HepG2 (cell line): ENCODE results near the gene TOR1AIP1. TPM values are rescaled to one million over a fixed set of nuclear protein-coding genes. Genes with fewer than 3 reads are reported as not detected.

Source experiments
- ETV5 ChIP-seq: IDR thresholded peaks from 2 replicates; pipeline ENCODE4 v1.6.1; 2018; ENCODE audit warnings: missing biosample characterization, missing genetic modification reagents, inconsistent platforms, borderline replicate concordance
- HOXA5 ChIP-seq: sonication (generic); formaldehyde crosslinking; IDR thresholded peaks from 2 replicates; pipeline ENCODE4 v1.4.0; 2020; ENCODE audit warnings: missing genetic modification reagents
- MAFG ChIP-seq: sonication (generic); formaldehyde crosslinking; IDR thresholded peaks from 2 replicates; pipeline ENCODE4 v1.5.1; 2020; ENCODE audit warnings: mild to moderate bottlenecking, missing genetic modification reagents
- PHF21A ChIP-seq: sonication (generic); formaldehyde crosslinking; IDR thresholded peaks from 2 replicates; pipeline ENCODE4 v1.5.0; 2020; ENCODE audit warnings: mild to moderate bottlenecking, missing genetic modification reagents
- PHF8 ChIP-seq: sonication (generic); formaldehyde crosslinking; IDR thresholded peaks from 2 replicates; pipeline ENCODE4 v1.5.0; 2020; ENCODE audit warnings: missing genetic modification reagents
- SKI ChIP-seq: fragments of 450-650 bp; IDR thresholded peaks from one replicate; pipeline ENCODE4 v1.6.1; 2018; ENCODE audit warnings: mild to moderate bottlenecking; ENCODE audit not compliant: partially characterized antibody
- TMF1 ChIP-seq: sonication (generic); formaldehyde crosslinking; IDR thresholded peaks from 2 replicates; pipeline ENCODE4 v1.8.1; 2022; ENCODE audit warnings: low read depth, missing genetic modification reagents
- ZBTB42 ChIP-seq: sonication (generic); formaldehyde crosslinking; IDR thresholded peaks from 2 replicates; pipeline ENCODE4 v1.5.0; 2020; ENCODE audit warnings: mild to moderate bottlenecking, missing genetic modification reagents
- ZNF441 ChIP-seq: sonication (generic); formaldehyde crosslinking; IDR thresholded peaks from 2 replicates; pipeline ENCODE4 v1.7.0; 2021; ENCODE audit warnings: missing genetic modification reagents, borderline replicate concordance
- ZNF605 ChIP-seq: sonication (generic); formaldehyde crosslinking; IDR thresholded peaks from 2 replicates; pipeline ENCODE4 v1.8.0; 2022; ENCODE audit warnings: mild to moderate bottlenecking, missing genetic modification reagents
- ZNF652 ChIP-seq: IDR thresholded peaks from 2 replicates; pipeline ENCODE4 v1.6.1; 2016; ENCODE audit warnings: low read depth, borderline replicate concordance
- ZNF672 ChIP-seq: sonication (generic); formaldehyde crosslinking; IDR thresholded peaks from 2 replicates; pipeline ENCODE4 v1.8.1; 2022; ENCODE audit warnings: missing genetic modification reagents
- ZNF724P ChIP-seq: sonication (generic); formaldehyde crosslinking; IDR thresholded peaks from 2 replicates; pipeline ENCODE4 v1.8.0; 2022; ENCODE audit warnings: missing genetic modification reagents, borderline replicate concordance
- ZNF761 ChIP-seq: sonication (generic); formaldehyde crosslinking; conservative IDR thresholded peaks from 2 replicates; pipeline ENCODE4 v1.4.0; 2020; ENCODE audit warnings: mild to moderate bottlenecking, missing genetic modification reagents
- ZNF850 ChIP-seq: sonication (generic); formaldehyde crosslinking; conservative IDR thresholded peaks from 2 replicates; pipeline ENCODE4 v1.9.0; 2021; ENCODE audit warnings: mild to moderate bottlenecking, missing genetic modification reagents
- polyA plus RNA-seq, 8 experiments: library from polyadenylated mRNA; depleted of rRNA in 3 of 8; stranded (reverse) in 7 of 8; unstranded in 1 of 8; fragments of >200 nt; fragmentation: Illumina TruSeq in 4 of 8; extraction: Trizol in 4 of 8; gene quantifications; 2 replicates each; pipeline versions ENCODE4 v1.2.1 to v1.2.3, GENCODE V29; 2011 to 2016; ENCODE audit warnings: low read depth in 4 of 8, missing spikeins in 1 of 8, mixed read lengths in 1 of 8; ENCODE audit not compliant: insufficient read depth in 1 of 8
- total RNA-seq, 5 experiments: library from RNA; depleted of rRNA; stranded (reverse); fragments of >200 nt; fragmentation: Illumina TruSeq; extraction: Trizol; gene quantifications; 2 replicates each; pipeline ENCODE4 v1.2.3, GENCODE V29; 2016; ENCODE audit warnings: low read depth in 1 of 5
- TF ChIP-seq, protein P1 (sequence below): sonication (generic); formaldehyde crosslinking; IDR thresholded peaks from 2 replicates; pipeline ENCODE4 v1.5.0; 2020; ENCODE audit warnings: mild to moderate bottlenecking, missing genetic modification reagents
- TF ChIP-seq, protein P2 (sequence below): sonication (generic); formaldehyde crosslinking; IDR thresholded peaks from 2 replicates; pipeline ENCODE4 v1.4.0; 2020; ENCODE audit warnings: mild to moderate bottlenecking, missing genetic modification reagents
- TF ChIP-seq, protein P3 (sequence below): sonication (generic); formaldehyde crosslinking; IDR thresholded peaks from 2 replicates; pipeline ENCODE4 v1.4.0; 2020; ENCODE audit warnings: missing genetic modification reagents
- TF ChIP-seq, protein P4 (sequence below): sonication (generic); formaldehyde crosslinking; IDR thresholded peaks from 2 replicates; pipeline ENCODE4 v1.8.1; 2023; ENCODE audit warnings: mild to moderate bottlenecking, missing genetic modification reagents

The TOR1AIP1 gene
- total and polyA plus RNA-seq, 2 of the 13 experiments (the other 11 are each of a cell fraction or from before 2014, with no cell fraction given): 15.6 to 29.0 TPM

DNA sequence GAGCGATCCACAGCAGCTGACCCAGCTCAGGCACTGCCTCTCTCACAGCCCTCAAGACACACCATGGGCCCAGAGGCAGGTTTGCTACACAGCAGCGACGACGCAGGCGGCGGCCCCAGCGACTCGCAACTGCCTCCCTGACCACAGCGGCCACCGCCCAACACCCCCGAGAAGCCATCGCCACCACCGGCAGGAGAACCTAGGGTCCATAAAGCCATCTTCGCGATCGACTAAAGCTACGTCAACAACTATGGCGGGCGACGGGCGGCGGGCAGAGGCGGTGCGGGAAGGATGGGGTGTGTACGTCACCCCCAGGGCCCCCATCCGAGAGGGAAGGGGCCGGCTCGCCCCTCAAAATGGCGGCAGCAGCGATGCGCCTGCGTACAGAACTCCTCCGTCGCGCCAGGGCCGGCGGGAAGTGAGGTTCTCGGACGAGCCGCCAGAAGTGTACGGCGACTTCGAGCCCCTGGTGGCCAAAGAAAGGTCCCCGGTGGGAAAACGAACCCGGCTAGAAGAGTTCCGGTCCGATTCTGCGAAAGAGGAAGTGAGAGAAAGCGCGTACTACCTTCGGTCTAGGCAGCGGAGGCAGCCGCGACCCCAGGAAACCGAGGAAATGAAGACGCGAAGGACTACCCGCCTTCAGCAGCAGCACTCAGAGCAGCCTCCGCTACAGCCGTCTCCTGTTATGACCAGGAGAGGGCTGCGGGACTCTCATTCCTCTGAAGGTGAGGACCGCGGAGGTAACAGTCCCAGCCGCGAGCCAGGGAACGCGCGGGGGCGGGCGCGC is at the start of gene TOR1AIP1 (continued):
- TF ChIP-seq, protein P1, sequence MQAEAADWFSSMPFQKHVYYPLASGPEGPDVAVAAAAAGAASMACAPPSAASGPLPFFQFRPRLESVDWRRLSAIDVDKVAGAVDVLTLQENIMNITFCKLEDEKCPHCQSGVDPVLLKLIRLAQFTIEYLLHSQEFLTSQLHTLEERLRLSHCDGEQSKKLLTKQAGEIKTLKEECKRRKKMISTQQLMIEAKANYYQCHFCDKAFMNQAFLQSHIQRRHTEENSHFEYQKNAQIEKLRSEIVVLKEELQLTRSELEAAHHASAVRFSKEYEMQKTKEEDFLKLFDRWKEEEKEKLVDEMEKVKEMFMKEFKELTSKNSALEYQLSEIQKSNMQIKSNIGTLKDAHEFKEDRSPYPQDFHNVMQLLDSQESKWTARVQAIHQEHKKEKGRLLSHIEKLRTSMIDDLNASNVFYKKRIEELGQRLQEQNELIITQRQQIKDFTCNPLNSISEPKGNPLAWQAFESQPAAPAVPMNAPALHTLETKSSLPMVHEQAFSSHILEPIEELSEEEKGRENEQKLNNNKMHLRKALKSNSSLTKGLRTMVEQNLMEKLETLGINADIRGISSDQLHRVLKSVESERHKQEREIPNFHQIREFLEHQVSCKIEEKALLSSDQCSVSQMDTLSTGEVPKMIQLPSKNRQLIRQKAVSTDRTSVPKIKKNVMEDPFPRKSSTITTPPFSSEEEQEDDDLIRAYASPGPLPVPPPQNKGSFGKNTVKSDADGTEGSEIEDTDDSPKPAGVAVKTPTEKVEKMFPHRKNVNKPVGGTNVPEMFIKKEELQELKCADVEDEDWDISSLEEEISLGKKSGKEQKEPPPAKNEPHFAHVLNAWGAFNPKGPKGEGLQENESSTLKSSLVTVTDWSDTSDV (CRISPR knock-in tag): no peak
- TF ChIP-seq ZNF441 (CRISPR knock-in tag): peak; percentile 48
- TF ChIP-seq, protein P2, sequence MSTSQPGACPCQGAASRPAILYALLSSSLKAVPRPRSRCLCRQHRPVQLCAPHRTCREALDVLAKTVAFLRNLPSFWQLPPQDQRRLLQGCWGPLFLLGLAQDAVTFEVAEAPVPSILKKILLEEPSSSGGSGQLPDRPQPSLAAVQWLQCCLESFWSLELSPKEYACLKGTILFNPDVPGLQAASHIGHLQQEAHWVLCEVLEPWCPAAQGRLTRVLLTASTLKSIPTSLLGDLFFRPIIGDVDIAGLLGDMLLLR (CRISPR knock-in tag): no peak
- TF ChIP-seq ZNF850 (CRISPR knock-in tag): peak; percentile 77; the same call in 1 of the 2 replicates
- TF ChIP-seq ZNF652 (CRISPR knock-in tag): peak; percentile 25; the same call in 1 of the 2 replicates
- peak; percentile 48 for TF ChIP-seq SKI
- TF ChIP-seq ZNF724P (CRISPR knock-in tag): peak; percentile 79; the same call in 1 of the 2 replicates
- TF ChIP-seq MAFG (CRISPR knock-in tag): no peak
- peak; percentile 93 for TF ChIP-seq PHF8 (CRISPR knock-in tag)
- TF ChIP-seq HOXA5 (CRISPR knock-in tag): peak; percentile 75
- TF ChIP-seq TMF1 (CRISPR knock-in tag): no peak; the same call in 1 of the 2 replicates
- TF ChIP-seq, protein P3, sequence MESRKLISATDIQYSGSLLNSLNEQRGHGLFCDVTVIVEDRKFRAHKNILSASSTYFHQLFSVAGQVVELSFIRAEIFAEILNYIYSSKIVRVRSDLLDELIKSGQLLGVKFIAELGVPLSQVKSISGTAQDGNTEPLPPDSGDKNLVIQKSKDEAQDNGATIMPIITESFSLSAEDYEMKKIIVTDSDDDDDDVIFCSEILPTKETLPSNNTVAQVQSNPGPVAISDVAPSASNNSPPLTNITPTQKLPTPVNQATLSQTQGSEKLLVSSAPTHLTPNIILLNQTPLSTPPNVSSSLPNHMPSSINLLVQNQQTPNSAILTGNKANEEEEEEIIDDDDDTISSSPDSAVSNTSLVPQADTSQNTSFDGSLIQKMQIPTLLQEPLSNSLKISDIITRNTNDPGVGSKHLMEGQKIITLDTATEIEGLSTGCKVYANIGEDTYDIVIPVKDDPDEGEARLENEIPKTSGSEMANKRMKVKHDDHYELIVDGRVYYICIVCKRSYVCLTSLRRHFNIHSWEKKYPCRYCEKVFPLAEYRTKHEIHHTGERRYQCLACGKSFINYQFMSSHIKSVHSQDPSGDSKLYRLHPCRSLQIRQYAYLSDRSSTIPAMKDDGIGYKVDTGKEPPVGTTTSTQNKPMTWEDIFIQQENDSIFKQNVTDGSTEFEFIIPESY (CRISPR knock-in tag): no peak; the same call in 1 of the 2 replicates
- TF ChIP-seq ETV5: peak; percentile 83
- peak; percentile 95 for TF ChIP-seq PHF21A
- TF ChIP-seq ZNF605 (CRISPR knock-in tag): peak; percentile 78; the same call in 1 of the 2 replicates
- TF ChIP-seq ZNF761 (CRISPR knock-in tag): peak; percentile 78; the same call in 1 of the 2 replicates
- TF ChIP-seq, protein P4, sequence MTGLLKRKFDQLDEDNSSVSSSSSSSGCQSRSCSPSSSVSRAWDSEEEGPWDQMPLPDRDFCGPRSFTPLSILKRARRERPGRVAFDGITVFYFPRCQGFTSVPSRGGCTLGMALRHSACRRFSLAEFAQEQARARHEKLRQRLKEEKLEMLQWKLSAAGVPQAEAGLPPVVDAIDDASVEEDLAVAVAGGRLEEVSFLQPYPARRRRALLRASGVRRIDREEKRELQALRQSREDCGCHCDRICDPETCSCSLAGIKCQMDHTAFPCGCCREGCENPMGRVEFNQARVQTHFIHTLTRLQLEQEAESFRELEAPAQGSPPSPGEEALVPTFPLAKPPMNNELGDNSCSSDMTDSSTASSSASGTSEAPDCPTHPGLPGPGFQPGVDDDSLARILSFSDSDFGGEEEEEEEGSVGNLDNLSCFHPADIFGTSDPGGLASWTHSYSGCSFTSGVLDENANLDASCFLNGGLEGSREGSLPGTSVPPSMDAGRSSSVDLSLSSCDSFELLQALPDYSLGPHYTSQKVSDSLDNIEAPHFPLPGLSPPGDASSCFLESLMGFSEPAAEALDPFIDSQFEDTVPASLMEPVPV (CRISPR knock-in tag): peak; percentile 59; the same call in 1 of the 2 replicates
- peak; percentile 63; the same call in 1 of the 2 replicates for TF ChIP-seq ZBTB42 (CRISPR knock-in tag)
- peak; percentile 57; the same call in 1 of the 2 replicates for TF ChIP-seq ZNF672 (CRISPR knock-in tag)
